Measurements from ENCODE around the gene RAPGEF2.
"Not testable (repeated sequence)": the region's sequence is repeated elsewhere in the genome, so short reads cannot be mapped to it uniquely, and the experiment has no call there.

The RAPGEF2 gene

GRCh38 chr4:159113366-159113765, 10.5 kb downstream of the RAPGEF2 start:
- not testable (repeated sequence) for H3K4me3 ChIP-seq (ENCODE audit: low read depth, low read length); H3K27ac ChIP-seq (ENCODE audit: low read depth, low read length); H3K4me1 ChIP-seq (ENCODE audit: control insufficient read depth, insufficient read depth, low read length, unreplicated experiment); H3K27me3 ChIP-seq (ENCODE audit: insufficient read depth, low read length); H2AFZ ChIP-seq (ENCODE audit: low read length, unreplicated experiment); H3K36me3 ChIP-seq (ENCODE audit: insufficient read depth, low read length)
- peaks cover 40% of the 10 kb centered on the region for H3K79me2 ChIP-seq (ENCODE audit: control insufficient read depth, insufficient read depth, low read length, unreplicated experiment)

GRCh38 chr4:159116098-159116497, 13.2 kb downstream of the RAPGEF2 start:
- not testable (repeated sequence) for H3K27ac ChIP-seq (ENCODE audit: low read depth, low read length); H2AFZ ChIP-seq (ENCODE audit: low read length, unreplicated experiment); H3K4me3 ChIP-seq (ENCODE audit: low read depth, low read length); H3K27me3 ChIP-seq (ENCODE audit: insufficient read depth, low read length); H3K4me1 ChIP-seq (ENCODE audit: control insufficient read depth, insufficient read depth, low read length, unreplicated experiment); H3K36me3 ChIP-seq (ENCODE audit: insufficient read depth, low read length)
- peaks cover 22% of the 10 kb centered on the region for H3K79me2 ChIP-seq (ENCODE audit: control insufficient read depth, insufficient read depth, low read length, unreplicated experiment)

- not testable (repeated sequence) for H3K36me3 ChIP-seq (ENCODE audit: insufficient read depth, low read length); H3K27me3 ChIP-seq (ENCODE audit: insufficient read depth, low read length); H2AFZ ChIP-seq (ENCODE audit: low read length, unreplicated experiment); H3K4me1 ChIP-seq (ENCODE audit: control insufficient read depth, insufficient read depth, low read length, unreplicated experiment); H3K4me3 ChIP-seq (ENCODE audit: low read depth, low read length); H3K27ac ChIP-seq (ENCODE audit: low read depth, low read length)
- peaks cover 21% of the 10 kb centered on the region for H3K79me2 ChIP-seq (ENCODE audit: control insufficient read depth, insufficient read depth, low read length, unreplicated experiment)
Observed at GRCh38 chr4:159116693-159117092, 13.8 kb downstream of the RAPGEF2 start.

GRCh38 chr4:159117564-159117963, 14.7 kb downstream of the RAPGEF2 start:
- H3K27ac ChIP-seq (ENCODE audit: low read depth, low read length) = no peak overlapping the region
- no peak overlapping the region for H3K4me3 ChIP-seq (ENCODE audit: low read depth, low read length)
- no peaks in the 10 kb centered on the region for H3K27me3 ChIP-seq (ENCODE audit: insufficient read depth, low read length)
- H3K4me1 ChIP-seq (ENCODE audit: control insufficient read depth, insufficient read depth, low read length, unreplicated experiment) = peaks cover 10% of the 10 kb centered on the region
- peaks cover 16% of the 10 kb centered on the region for H3K79me2 ChIP-seq (ENCODE audit: control insufficient read depth, insufficient read depth, low read length, unreplicated experiment)
- no peak overlapping the region for H2AFZ ChIP-seq (ENCODE audit: low read length, unreplicated experiment)
- no peaks in the 10 kb centered on the region for H3K36me3 ChIP-seq (ENCODE audit: insufficient read depth, low read length)

DNA sequence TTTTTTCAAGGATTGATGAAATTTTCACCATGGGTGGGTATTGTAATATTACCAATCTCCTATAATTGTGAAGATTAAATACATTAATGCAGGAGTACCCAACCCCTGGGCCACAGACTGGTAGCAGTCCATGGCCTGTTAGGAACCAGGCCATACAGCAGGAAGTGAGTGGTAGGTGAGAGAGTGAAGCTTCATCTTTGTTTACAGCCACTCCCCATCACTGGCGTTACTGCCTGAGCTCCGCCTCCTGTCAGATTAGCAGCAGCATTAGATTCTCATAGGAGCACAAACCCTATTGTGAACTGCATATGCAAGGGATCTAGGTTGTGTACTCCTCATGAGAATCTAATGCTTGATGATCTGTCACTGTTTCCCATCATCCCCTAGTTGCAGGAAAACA, 15.1 kb downstream of the RAPGEF2 start:
- Histone ChIP-seq H3K4me3 (ENCODE audit: low read depth, low read length) (no peak overlapping the region), H3K36me3 (ENCODE audit: insufficient read depth, low read length) (no peaks in the 10 kb centered on the region), H3K27ac (ENCODE audit: low read depth, low read length) (no peak overlapping the region), H3K79me2 (ENCODE audit: control insufficient read depth, insufficient read depth, low read length, unreplicated experiment) (peaks cover 14% of the 10 kb centered on the region), H3K4me1 (ENCODE audit: control insufficient read depth, insufficient read depth, low read length, unreplicated experiment) (peaks cover 10% of the 10 kb centered on the region), H3K27me3 (ENCODE audit: insufficient read depth, low read length) (no peaks in the 10 kb centered on the region), H2AFZ (ENCODE audit: low read length, unreplicated experiment) (no peak overlapping the region)

DNA sequence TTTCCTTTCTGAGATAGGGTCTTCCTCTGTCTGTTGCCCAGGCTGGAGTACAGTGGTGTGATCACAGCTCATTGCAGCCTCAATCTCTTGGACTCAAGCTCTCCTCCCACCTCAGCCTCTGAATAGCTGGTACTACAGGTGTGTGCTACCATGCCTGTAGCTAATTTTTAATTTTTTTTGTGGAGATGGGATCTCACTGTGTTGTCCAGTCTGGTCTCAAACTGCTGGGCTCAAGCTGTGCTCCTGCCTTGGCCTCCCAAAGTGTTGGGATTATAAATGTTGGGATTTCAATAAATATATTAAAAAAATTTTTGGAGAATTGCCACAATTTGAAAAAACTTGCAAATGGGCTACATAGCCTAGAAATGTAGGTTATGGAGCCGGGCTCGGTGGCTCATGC, 18.5 kb downstream of the RAPGEF2 start:
- Histone ChIP-seq H3K27me3 (ENCODE audit: insufficient read depth, low read length) (no peaks in the 10 kb centered on the region), H3K4me1 (ENCODE audit: control insufficient read depth, insufficient read depth, low read length, unreplicated experiment) (peaks cover 10% of the 10 kb centered on the region), H3K27ac (ENCODE audit: low read depth, low read length) (no peak overlapping the region), H3K36me3 (ENCODE audit: insufficient read depth, low read length) (no peaks in the 10 kb centered on the region), H2AFZ (ENCODE audit: low read length, unreplicated experiment) (no peak overlapping the region), H3K79me2 (ENCODE audit: control insufficient read depth, insufficient read depth, low read length, unreplicated experiment) (peaks cover 34% of the 10 kb centered on the region), H3K4me3 (ENCODE audit: low read depth, low read length) (no peak overlapping the region)

DNA sequence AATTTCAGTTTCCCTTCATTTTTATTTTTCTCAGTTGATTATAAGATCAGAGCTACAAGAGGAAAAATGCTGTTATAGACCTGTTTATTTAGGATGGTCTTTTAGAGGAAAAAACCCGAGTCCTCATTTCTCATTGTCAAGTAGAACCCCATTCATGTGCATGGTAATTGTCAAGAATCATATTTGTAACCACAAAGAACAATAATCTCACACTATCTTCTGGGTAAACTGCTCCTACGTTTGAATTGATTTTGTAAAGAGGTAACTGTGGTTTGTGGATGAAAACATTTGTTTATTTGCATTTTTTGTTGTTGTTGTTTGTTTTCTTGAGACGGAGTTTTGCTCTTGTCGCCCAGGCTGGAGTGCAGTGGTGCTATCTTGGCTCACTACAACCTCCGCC, 23.8 kb downstream of the RAPGEF2 start:
- Histone ChIP-seq H3K4me3 (ENCODE audit: low read depth, low read length) (no peak overlapping the region), H3K27me3 (ENCODE audit: insufficient read depth, low read length) (no peaks in the 10 kb centered on the region), H3K27ac (ENCODE audit: low read depth, low read length) (no peak overlapping the region), H2AFZ (ENCODE audit: low read length, unreplicated experiment) (no peak overlapping the region), H3K36me3 (ENCODE audit: insufficient read depth, low read length) (no peaks in the 10 kb centered on the region), H3K4me1 (ENCODE audit: control insufficient read depth, insufficient read depth, low read length, unreplicated experiment) (no peaks in the 10 kb centered on the region), H3K79me2 (ENCODE audit: control insufficient read depth, insufficient read depth, low read length, unreplicated experiment) (peaks cover 36% of the 10 kb centered on the region)

- Histone ChIP-seq H3K27me3 (ENCODE audit: insufficient read depth, low read length) (no peaks in the 10 kb centered on the region), H3K4me1 (ENCODE audit: control insufficient read depth, insufficient read depth, low read length, unreplicated experiment) (no peaks in the 10 kb centered on the region), H3K36me3 (ENCODE audit: insufficient read depth, low read length) (no peaks in the 10 kb centered on the region), H3K4me3 (ENCODE audit: low read depth, low read length) (no peak overlapping the region), H3K27ac (ENCODE audit: low read depth, low read length) (no peak overlapping the region), H3K79me2 (ENCODE audit: control insufficient read depth, insufficient read depth, low read length, unreplicated experiment) (peaks cover 36% of the 10 kb centered on the region), H2AFZ (ENCODE audit: low read length, unreplicated experiment) (no peak overlapping the region)
Observed at GRCh38 chr4:159127745-159128518, 25.1 kb downstream of the RAPGEF2 start.

GRCh38 chr4:159129814-159130550, 27.1 kb downstream of the RAPGEF2 start:
- Histone ChIP-seq H3K27ac (ENCODE audit: low read depth, low read length) (no peak overlapping the region), H3K4me1 (ENCODE audit: control insufficient read depth, insufficient read depth, low read length, unreplicated experiment) (no peaks in the 10 kb centered on the region), H3K4me3 (ENCODE audit: low read depth, low read length) (no peak overlapping the region), H3K36me3 (ENCODE audit: insufficient read depth, low read length) (no peaks in the 10 kb centered on the region), H3K79me2 (ENCODE audit: control insufficient read depth, insufficient read depth, low read length, unreplicated experiment) (peaks cover 23% of the 10 kb centered on the region), H3K27me3 (ENCODE audit: insufficient read depth, low read length) (no peaks in the 10 kb centered on the region), H2AFZ (ENCODE audit: low read length, unreplicated experiment) (no peak overlapping the region)

GRCh38 chr4:159131564-159131963, 28.7 kb downstream of the RAPGEF2 start:
- Histone ChIP-seq H2AFZ (ENCODE audit: low read length, unreplicated experiment) (no peak overlapping the region), H3K27ac (ENCODE audit: low read depth, low read length) (no peak overlapping the region), H3K4me1 (ENCODE audit: control insufficient read depth, insufficient read depth, low read length, unreplicated experiment) (no peaks in the 10 kb centered on the region), H3K4me3 (ENCODE audit: low read depth, low read length) (no peak overlapping the region), H3K36me3 (ENCODE audit: insufficient read depth, low read length) (no peaks in the 10 kb centered on the region), H3K79me2 (ENCODE audit: control insufficient read depth, insufficient read depth, low read length, unreplicated experiment) (peaks cover 18% of the 10 kb centered on the region), H3K27me3 (ENCODE audit: insufficient read depth, low read length) (no peaks in the 10 kb centered on the region)

DNA sequence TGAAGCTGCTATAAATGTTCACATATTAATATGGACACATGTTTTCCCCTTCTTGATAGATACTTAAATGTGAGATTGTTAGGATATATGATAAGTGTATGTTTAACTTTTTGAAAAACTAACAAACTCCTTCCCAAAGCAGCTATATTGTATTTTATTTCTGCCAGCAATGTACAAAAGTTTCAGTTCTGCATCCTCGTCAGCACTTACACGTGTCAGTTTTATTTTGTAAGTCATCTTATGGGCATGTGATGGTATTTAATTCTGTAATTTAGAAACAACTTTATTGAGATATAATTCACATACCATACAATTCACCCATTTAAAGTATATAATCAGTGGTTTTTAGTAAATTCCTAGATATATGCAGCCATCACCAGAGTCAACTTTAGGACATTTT, 31.6 kb downstream of the RAPGEF2 start:
- Histone ChIP-seq H3K27ac (ENCODE audit: low read depth, low read length) (no peak overlapping the region), H3K36me3 (ENCODE audit: insufficient read depth, low read length) (no peaks in the 10 kb centered on the region), H3K27me3 (ENCODE audit: insufficient read depth, low read length) (no peaks in the 10 kb centered on the region), H3K4me1 (ENCODE audit: control insufficient read depth, insufficient read depth, low read length, unreplicated experiment) (no peaks in the 10 kb centered on the region), H2AFZ (ENCODE audit: low read length, unreplicated experiment) (no peak overlapping the region), H3K4me3 (ENCODE audit: low read depth, low read length) (no peak overlapping the region), H3K79me2 (ENCODE audit: control insufficient read depth, insufficient read depth, low read length, unreplicated experiment) (peaks cover 26% of the 10 kb centered on the region)

Measured in ACC112 (cell line).